Ectodermal cell (in vitro differentiated cells): ENCODE measurements around the gene PRRG2.

Experiments used
- H3K27ac ChIP-seq: 2 replicates; pipeline ENCODE4 v1.7.0; 2013; ENCODE audit warnings: mild to moderate bottlenecking, low read depth, low read length; ENCODE audit not compliant: insufficient read depth, poor library complexity, severe bottlenecking
- H3K27me3 ChIP-seq: 2 replicates; pipeline ENCODE4 v1.7.0; 2013; ENCODE audit warnings: mild to moderate bottlenecking, low read length; ENCODE audit not compliant: insufficient read depth, control insufficient read depth, poor library complexity, severe bottlenecking
- H3K36me3 ChIP-seq: one replicate; pipeline ENCODE4 v1.7.0; 2013; ENCODE audit warnings: low read length; ENCODE audit not compliant: control insufficient read depth, insufficient read depth
- H3K4me1 ChIP-seq: one replicate; pipeline ENCODE4 v1.7.0; 2013; ENCODE audit warnings: low read length; ENCODE audit not compliant: control insufficient read depth, insufficient read depth
- H3K4me3 ChIP-seq: 2 replicates; pipeline ENCODE4 v1.7.0; 2013; ENCODE audit warnings: low read depth, low read length, control low read depth; ENCODE audit not compliant: insufficient read depth
- H3K9me3 ChIP-seq: 2 replicates; pipeline ENCODE4 v1.7.0; 2013; ENCODE audit warnings: mild to moderate bottlenecking, low read length, moderate library complexity; ENCODE audit not compliant: control insufficient read depth
- WGBS, 2 experiments: methylation state at CpG; one replicate each; pipeline ENCODE4 v1.1.7; 2013; ENCODE audit warnings: missing lambda C conversion rate in 2 of 2; 5-methylcytosine and 5-hydroxymethylcytosine counted together

Gene PRRG2

DNA sequence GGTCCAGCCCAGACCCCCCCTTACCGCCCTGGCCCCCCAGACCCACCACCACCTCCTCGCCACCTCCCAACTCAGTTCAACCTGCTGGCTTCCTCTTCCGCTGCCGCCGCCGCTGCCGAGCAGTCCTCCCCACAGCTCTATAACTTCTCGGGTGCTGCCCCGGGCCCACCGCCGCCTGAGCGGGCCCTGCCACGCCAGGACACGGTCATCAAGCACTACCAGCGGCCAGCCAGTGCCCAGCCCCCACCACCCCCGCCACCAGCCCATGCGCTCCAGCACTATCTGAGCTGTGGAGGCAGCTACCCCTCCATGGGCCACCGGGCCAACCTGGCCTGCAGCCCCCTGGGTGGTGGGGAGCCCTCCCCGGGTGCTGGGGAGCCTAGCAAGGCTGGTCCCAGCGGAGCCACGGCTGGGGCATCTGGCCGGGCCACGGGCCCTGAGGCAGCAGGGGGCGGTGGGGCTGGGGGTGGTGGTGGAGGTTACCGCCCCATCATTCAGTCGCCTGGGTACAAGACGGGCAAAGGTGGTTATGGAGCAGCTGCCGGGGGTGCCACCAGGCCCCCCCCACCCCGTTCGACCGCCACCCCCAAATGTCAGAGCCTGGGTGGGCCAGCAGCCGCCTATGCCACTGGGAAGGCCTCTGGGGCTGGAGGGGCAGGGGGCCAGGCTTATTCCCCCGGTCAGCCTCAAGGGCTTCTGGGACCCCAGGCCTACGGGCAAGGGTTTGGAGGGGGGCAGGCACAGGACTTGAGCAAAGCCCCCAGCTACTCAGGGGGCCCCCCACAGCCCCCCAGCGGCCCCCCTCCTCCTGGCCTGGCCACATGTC lies 14.1 kb downstream of the PRRG2 start:
- no peak overlapping the region for H3K4me3 ChIP-seq
- H3K36me3 ChIP-seq: peaks cover 39% of the 10 kb centered on the region
- no peaks in the 10 kb centered on the region for H3K27me3 ChIP-seq
- H3K4me1 ChIP-seq: peaks cover 6% of the 10 kb centered on the region
- H3K9me3 ChIP-seq: no peaks in the 10 kb centered on the region
- H3K27ac ChIP-seq: no peak overlapping the region
- 93 to 95% methylated on average over 35 of the region's 35 CpGs for WGBS, 2 experiments

DNA sequence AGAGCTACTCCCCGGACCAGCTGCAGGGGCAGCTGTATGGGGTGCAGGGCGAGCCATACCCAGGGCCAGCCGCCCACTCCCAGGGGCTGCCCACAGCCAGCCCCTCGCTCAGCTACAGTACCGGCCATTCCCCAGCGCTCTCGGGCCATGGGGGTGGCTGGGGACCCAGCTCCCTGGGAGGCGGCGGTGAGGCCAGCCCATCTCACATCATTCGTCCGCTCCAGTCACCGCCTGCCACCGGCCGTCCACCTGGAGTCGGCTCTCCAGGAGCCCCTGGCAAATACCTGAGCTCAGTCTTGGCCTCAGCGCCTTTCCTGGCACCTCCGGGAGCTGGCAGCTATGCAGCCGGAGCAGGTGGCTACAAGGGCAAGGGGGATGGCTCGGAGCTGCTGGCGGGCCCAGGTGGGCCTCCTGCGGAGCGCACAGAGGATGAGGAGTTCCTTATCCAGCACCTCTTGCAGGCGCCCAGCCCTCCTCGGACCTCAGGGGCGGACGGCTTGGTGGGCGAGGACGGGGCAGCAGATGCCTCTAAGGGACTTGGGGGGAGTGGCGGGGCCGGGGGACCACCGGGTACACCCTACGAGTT lies 14.8 kb downstream of the PRRG2 start:
- 94 to 95% methylated on average over 32 of the region's 32 CpGs for WGBS, 2 experiments
- no peaks in the 10 kb centered on the region for H3K27me3 ChIP-seq
- peaks cover 6% of the 10 kb centered on the region for H3K4me1 ChIP-seq
- H3K4me3 ChIP-seq: no peak overlapping the region
- no peaks in the 10 kb centered on the region for H3K9me3 ChIP-seq
- peaks cover 44% of the 10 kb centered on the region for H3K36me3 ChIP-seq
- H3K27ac ChIP-seq: no peak overlapping the region

DNA sequence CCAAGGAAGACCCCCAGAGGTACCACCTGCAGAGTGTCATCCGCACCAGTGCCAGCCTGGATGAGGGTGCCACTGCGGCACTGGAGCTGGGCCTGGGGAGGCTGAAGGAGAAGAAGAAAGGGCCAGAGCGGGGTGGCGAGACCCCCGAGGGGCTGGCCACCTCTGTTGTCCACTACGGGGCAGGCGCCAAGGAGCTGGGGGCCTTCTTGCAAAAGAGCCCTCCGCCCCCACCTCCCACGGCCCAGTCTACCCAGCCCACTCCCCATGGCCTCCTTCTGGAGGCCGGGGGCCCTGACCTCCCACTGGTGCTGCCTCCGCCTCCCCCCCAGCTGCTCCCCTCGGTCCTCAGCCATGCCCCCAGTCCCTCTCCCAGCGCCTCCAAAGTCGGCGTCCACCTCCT lies 15.3 kb downstream of the PRRG2 start:
- H3K4me3 ChIP-seq: no peak overlapping the region
- H3K27ac ChIP-seq: no peak overlapping the region
- H3K27me3 ChIP-seq: no peaks in the 10 kb centered on the region
- 94 to 96% methylated on average over 15 of the region's 15 CpGs for WGBS, 2 experiments
- no peaks in the 10 kb centered on the region for H3K9me3 ChIP-seq
- peaks cover 6% of the 10 kb centered on the region for H3K4me1 ChIP-seq
- peaks cover 44% of the 10 kb centered on the region for H3K36me3 ChIP-seq

DNA sequence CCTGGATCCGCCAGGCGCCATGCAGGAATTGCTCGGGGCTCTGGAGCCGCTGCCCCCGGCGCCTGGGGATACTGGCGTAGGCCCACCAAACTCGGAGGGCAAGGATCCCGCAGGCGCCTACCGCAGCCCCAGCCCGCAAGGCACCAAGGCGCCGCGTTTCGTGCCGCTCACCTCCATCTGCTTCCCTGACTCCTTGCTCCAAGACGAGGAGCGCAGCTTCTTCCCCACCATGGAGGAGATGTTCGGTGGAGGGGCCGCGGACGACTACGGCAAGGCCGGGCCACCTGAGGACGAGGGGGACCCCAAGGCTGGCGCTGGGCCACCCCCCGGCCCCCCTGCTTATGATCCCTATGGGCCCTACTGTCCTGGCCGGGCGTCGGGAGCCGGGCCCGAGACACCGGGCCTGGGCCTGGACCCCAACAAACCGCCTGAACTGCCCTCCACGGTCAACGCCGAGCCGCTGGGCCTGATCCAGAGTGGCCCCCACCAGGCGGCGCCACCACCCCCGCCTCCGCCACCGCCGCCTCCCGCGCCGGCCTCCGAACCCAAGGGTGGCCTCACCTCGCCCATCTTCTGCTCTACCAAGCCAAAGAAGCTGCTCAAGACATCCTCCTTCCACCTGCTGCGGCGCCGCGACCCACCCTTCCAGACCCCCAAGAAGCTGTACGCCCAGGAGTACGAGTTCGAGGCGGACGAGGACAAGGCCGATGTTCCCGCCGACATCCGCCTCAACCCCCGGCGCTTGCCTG lies 16.0 kb downstream of the PRRG2 start:
- H3K36me3 ChIP-seq: peaks cover 50% of the 10 kb centered on the region
- WGBS, 2 experiments: 96 to 97% methylated on average over 65 of the region's 65 CpGs
- H3K4me3 ChIP-seq: no peak overlapping the region
- peaks cover 6% of the 10 kb centered on the region for H3K4me1 ChIP-seq
- H3K27me3 ChIP-seq: no peaks in the 10 kb centered on the region
- no peaks in the 10 kb centered on the region for H3K9me3 ChIP-seq
- H3K27ac ChIP-seq: no peak overlapping the region

DNA sequence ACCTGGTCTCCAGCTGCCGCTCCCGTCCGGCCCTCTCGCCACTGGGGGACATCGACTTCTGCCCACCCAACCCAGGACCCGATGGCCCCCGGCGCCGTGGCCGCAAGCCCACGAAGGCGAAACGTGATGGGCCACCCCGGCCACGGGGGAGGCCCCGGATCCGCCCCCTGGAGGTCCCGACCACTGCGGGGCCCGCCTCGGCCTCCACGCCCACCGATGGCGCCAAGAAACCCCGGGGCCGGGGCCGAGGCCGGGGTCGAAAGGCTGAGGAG lies 16.5 kb downstream of the PRRG2 start:
- no peak overlapping the region for H3K4me3 ChIP-seq
- H3K9me3 ChIP-seq: no peaks in the 10 kb centered on the region
- H3K4me1 ChIP-seq: peaks cover 6% of the 10 kb centered on the region
- peaks cover 56% of the 10 kb centered on the region for H3K36me3 ChIP-seq
- H3K27me3 ChIP-seq: no peaks in the 10 kb centered on the region
- 96% methylated on average over 29 of the region's 29 CpGs for WGBS, 2 experiments
- H3K27ac ChIP-seq: no peak overlapping the region

DNA sequence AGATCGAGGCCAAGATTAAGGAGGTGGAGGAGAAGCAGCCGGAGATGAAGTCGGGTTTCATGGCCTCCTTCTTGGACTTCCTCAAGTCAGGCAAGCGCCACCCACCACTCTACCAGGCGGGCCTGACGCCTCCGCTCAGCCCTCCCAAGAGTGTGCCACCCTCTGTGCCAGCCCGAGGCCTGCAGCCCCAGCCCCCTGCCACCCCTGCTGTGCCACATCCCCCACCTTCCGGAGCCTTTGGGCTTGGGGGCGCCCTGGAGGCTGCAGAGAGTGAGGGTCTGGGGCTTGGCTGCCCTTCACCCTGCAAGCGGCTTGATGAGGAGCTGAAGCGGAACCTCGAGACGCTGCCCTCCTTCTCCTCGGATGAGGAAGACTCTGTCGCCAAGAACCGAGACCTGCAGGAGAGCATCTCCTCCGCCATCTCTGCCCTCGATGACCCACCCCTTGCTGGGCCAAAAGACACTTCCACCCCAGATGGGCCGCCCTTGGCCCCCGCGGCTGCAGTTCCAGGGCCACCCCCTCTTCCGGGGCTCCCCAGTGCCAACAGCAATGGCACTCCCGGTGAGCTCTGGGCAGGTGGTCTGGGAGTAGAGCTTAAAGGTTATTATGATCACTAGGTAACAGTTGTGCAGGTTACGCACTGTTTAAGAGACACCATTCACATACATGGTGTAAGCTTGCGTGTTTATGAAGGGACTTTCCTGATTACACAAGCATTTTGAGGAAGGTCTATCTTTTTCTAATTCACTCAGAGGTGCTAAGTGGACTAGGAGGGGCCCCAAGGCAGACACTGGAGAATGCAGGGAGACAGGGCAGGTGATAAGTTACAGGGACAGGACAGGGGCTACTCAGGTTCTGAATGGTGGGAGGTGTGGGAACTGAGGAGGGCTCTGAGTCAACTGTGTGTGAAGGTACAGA lies 18.5 kb downstream of the PRRG2 start:
- H3K27me3 ChIP-seq: no peaks in the 10 kb centered on the region
- peaks cover 59% of the 10 kb centered on the region for H3K36me3 ChIP-seq
- no peaks in the 10 kb centered on the region for H3K9me3 ChIP-seq
- 97 to 98% methylated on average over 26 of the region's 26 CpGs for WGBS, 2 experiments
- no peak overlapping the region for H3K4me3 ChIP-seq
- H3K27ac ChIP-seq: no peak overlapping the region
- H3K4me1 ChIP-seq: no peaks in the 10 kb centered on the region

DNA sequence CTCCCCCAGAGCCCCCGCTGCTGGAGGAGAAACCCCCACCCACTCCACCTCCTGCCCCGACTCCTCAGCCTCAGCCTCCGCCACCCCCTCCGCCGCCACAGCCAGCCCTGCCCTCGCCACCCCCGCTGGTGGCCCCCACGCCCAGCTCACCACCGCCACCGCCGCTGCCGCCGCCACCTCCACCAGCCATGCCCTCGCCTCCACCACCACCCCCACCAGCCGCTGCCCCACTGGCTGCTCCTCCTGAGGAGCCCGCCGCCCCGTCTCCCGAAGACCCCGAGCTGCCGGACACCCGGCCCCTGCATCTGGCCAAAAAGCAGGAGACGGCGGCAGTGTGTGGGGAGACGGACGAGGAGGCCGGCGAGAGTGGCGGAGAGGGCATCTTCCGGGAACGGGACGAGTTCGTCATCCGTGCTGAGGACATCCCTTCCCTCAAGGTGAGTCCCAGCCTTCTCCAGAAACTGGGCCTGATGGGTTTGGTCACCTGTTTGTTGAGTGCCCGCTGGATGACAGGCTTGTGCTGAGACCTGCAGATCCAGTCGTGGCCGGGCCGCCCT lies 20.4 kb downstream of the PRRG2 start:
- WGBS, 2 experiments: 93 to 94% methylated on average over 34 to 38 of the region's 38 CpGs
- Histone ChIP-seq H3K27me3 (no peaks in the 10 kb centered on the region), H3K9me3 (no peaks in the 10 kb centered on the region), H3K4me3 (no peak overlapping the region), H3K36me3 (peaks cover 48% of the 10 kb centered on the region), H3K4me1 (no peaks in the 10 kb centered on the region), H3K27ac (no peak overlapping the region)

DNA sequence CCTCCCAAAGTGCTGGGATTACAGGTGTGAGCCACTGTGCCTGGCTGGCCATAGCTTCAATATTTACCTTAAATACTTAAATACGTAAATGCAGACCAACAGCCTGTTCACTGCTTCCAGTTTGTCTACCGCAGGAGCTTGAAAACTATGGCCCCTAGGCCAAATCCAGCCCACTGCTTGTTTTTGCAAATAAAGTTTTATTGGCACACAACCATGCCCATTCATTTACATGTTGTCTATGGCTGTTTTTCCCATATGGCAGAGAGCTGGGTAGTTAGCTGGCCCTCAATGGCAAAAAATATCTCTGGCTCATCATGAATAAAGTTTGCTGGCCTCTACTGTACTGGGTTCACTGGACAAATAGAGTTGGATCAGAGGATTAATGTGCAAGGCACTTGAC lies 21.7 kb downstream of the PRRG2 start:
- H3K36me3 ChIP-seq: peaks cover 45% of the 10 kb centered on the region
- H3K27me3 ChIP-seq: no peaks in the 10 kb centered on the region
- 96 to 99% methylated on average over 2 of the region's 2 CpGs for WGBS, 2 experiments
- H3K27ac ChIP-seq: no peak overlapping the region
- H3K4me1 ChIP-seq: no peaks in the 10 kb centered on the region
- no peak overlapping the region for H3K4me3 ChIP-seq
- no peaks in the 10 kb centered on the region for H3K9me3 ChIP-seq

DNA sequence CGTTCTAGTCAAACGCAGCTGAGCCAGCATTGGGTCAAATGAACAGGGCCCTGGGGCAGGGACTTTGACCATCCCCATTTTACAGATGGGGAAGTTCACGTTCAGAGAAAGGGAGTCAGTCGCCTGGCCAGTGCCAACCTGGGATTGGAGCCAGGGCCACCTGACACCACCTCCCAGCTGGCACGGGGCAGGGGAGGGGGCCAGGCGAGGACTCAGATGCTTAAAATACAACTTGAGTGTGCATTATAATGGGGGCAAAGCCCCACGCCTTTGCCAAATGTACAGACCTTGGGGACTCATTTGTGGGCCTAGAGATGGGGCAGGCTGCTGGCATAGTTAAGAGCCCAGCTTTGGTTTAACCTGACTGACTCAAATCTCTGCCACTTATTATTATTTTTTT lies 24.5 kb downstream of the PRRG2 start:
- Histone ChIP-seq H3K27me3 (no peaks in the 10 kb centered on the region), H3K9me3 (no peaks in the 10 kb centered on the region), H3K4me1 (no peaks in the 10 kb centered on the region), H3K36me3 (peaks cover 36% of the 10 kb centered on the region), H3K27ac (no peak overlapping the region), H3K4me3 (no peak overlapping the region)
- 96% methylated on average over 7 of the region's 7 CpGs for WGBS, 2 experiments
